HL-60 (cell line): ENCODE data around the gene MVK.

ENCODE experiments used
- DNase-seq, 2 experiments: peaks; one replicate each; pipeline ENCODE4 v3.0.0-alpha.2; 2010 to 2020; ENCODE audit warnings: low read depth in 1 of 2, low spot score in 1 of 2
- H3K27ac ChIP-seq: fragments of 250-450 bp; sonication (Bioruptor Pico); replicated peaks from 2 replicates; pipeline ENCODE4 v1.5.1; 2020; ENCODE audit warnings: mild to moderate bottlenecking, moderate library complexity
- H3K27me3 ChIP-seq: fragments of 250-450 bp; sonication (Bioruptor Pico); 2 replicates; pipeline ENCODE4 v1.5.1; 2021; ENCODE audit warnings: mild to moderate bottlenecking, moderate library complexity; ENCODE audit not compliant: insufficient read depth, poor library complexity, severe bottlenecking
- H3K4me3 ChIP-seq: replicated peaks from 2 replicates; pipeline ENCODE4 v1.5.1; 2011; ENCODE audit warnings: mild to moderate bottlenecking, control low read depth, low read length; ENCODE audit not compliant: insufficient read depth
- CTCF ChIP-seq: IDR thresholded peaks from one replicate; pipeline ENCODE4 v1.5.1; 2011; ENCODE audit warnings: low read length, control low read depth, inconsistent platforms; ENCODE audit not compliant: insufficient read depth
- GABPA ChIP-seq: IDR thresholded peaks from 2 replicates; pipeline ENCODE4 v1.6.1; 2012; ENCODE audit warnings: low read depth
- POLR2AphosphoS5 ChIP-seq: IDR thresholded peaks from 2 replicates; pipeline ENCODE4 v1.6.1; 2012; ENCODE audit warnings: low read depth
- REST ChIP-seq: IDR thresholded peaks from 2 replicates; pipeline ENCODE4 v1.6.1; 2012; ENCODE audit warnings: low read depth; ENCODE audit not compliant: insufficient replicate concordance
- SPI1 ChIP-seq: IDR thresholded peaks from 2 replicates; pipeline ENCODE4 v1.6.1; 2012; ENCODE audit warnings: low read depth, mild to moderate bottlenecking, borderline replicate concordance

MVK gene

GRCh38 chr12:109541413-109541726 is 32.2 kb upstream of the MVK start:
- Histone ChIP-seq H3K27me3 (no peaks in the 10 kb centered on the region), H3K27ac (no peak overlapping the region), H3K4me3 (no peak overlapping the region)
- no peak for DNase-seq
- no peak for TF ChIP-seq REST
- no peak for TF ChIP-seq GABPA
- TF ChIP-seq CTCF: no peak
- TF ChIP-seq POLR2AphosphoS5: no peak
- TF ChIP-seq SPI1: no peak

GRCh38 chr12:109542014-109542413 is 31.6 kb upstream of the MVK start:
- no peak overlapping the region for H3K27ac ChIP-seq
- no peaks in the 10 kb centered on the region for H3K27me3 ChIP-seq
- no peak for TF ChIP-seq SPI1
- TF ChIP-seq GABPA: no peak
- TF ChIP-seq POLR2AphosphoS5: no peak
- TF ChIP-seq REST: no peak
- no peak for TF ChIP-seq CTCF
- H3K4me3 ChIP-seq: no peak overlapping the region
- no peak for DNase-seq

GRCh38 chr12:109542876-109543275 is 30.7 kb upstream of the MVK start:
- TF ChIP-seq SPI1: no peak
- TF ChIP-seq GABPA: no peak
- no peak for TF ChIP-seq CTCF
- TF ChIP-seq POLR2AphosphoS5: no peak
- no peak for TF ChIP-seq REST
- no peaks in the 10 kb centered on the region for H3K27me3 ChIP-seq
- DNase-seq: no peak

More at GRCh38 chr12:109542876-109543275, 30.7 kb upstream of the MVK start:
- Histone ChIP-seq H3K27ac (no peak overlapping the region), H3K4me3 (no peak overlapping the region)
